DMS 273 (cell line): Measurements from ENCODE around the gene CNTNAP3.
"Not testable (repeated sequence)": the region's sequence is repeated elsewhere in the genome, so short reads cannot be mapped to it uniquely, and the experiment has no call there.

Source experiments
- DNase-seq: peaks from one replicate; lab custom pipeline; 2025; ENCODE audit not compliant: unreplicated experiment; lab: John Stamatoyannopoulos, UW

CNTNAP3 gene

GRCh38 chr9:39287980-39288379 lies at the start of gene CNTNAP3:
Gene CNTNAP3, minus strand, starts transcription at chr9:39288167. Its CDS starts 103 bp downstream, at chr9:39288064.
- not testable (repeated sequence) for DNase-seq

- not testable (repeated sequence) for DNase-seq
These were observed 8.0 kb downstream of the CNTNAP3 start for GRCh38 chr9:39279995-39280394.

GRCh38 chr9:39242513-39242912 lies 45.5 kb downstream of the CNTNAP3 start:
- DNase-seq, result not testable (repeated sequence)

- not testable (repeated sequence) for DNase-seq
These were observed 55.6 kb downstream of the CNTNAP3 start for GRCh38 chr9:39232130-39232991.

GRCh38 chr9:39215976-39216375 lies 72.0 kb downstream of the CNTNAP3 start:
- not testable (repeated sequence) for DNase-seq

GRCh38 chr9:39209773-39210172 lies 78.2 kb downstream of the CNTNAP3 start:
- DNase-seq, result not testable (repeated sequence)

GRCh38 chr9:39206643-39207042 lies 81.3 kb downstream of the CNTNAP3 start:
- DNase-seq, result not testable (repeated sequence)

- not testable (repeated sequence) for DNase-seq
These were observed 82.1 kb downstream of the CNTNAP3 start for GRCh38 chr9:39205842-39206241.

- DNase-seq, result not testable (repeated sequence)
These were observed 87.6 kb downstream of the CNTNAP3 start for GRCh38 chr9:39200412-39200811.

- not testable (repeated sequence) for DNase-seq
These were observed 89.8 kb downstream of the CNTNAP3 start for GRCh38 chr9:39198000-39198709.

- DNase-seq, result not testable (repeated sequence)
These were observed 116.6 kb downstream of the CNTNAP3 start for GRCh38 chr9:39171370-39171769.

GRCh38 chr9:39157714-39158113 lies 130.3 kb downstream of the CNTNAP3 start:
- not testable (repeated sequence) for DNase-seq

GRCh38 chr9:39132826-39133552 lies 155.0 kb downstream of the CNTNAP3 start:
- DNase-seq, result not testable (repeated sequence)

GRCh38 chr9:39121401-39121800 lies 166.6 kb downstream of the CNTNAP3 start:
- DNase-seq, result not testable (repeated sequence)

GRCh38 chr9:39111746-39112145 lies 176.2 kb downstream of the CNTNAP3 start:
- not testable (repeated sequence) for DNase-seq

GRCh38 chr9:39108145-39108544 lies 179.8 kb downstream of the CNTNAP3 start:
- no peak for DNase-seq

GRCh38 chr9:39097208-39097607 lies 190.8 kb downstream of the CNTNAP3 start:
- DNase-seq, result not testable (repeated sequence)

GRCh38 chr9:39085311-39085710 lies 202.7 kb downstream of the CNTNAP3 start:
- not testable (repeated sequence) for DNase-seq

GRCh38 chr9:39082574-39082973 lies 205.4 kb downstream of the CNTNAP3 start:
- DNase-seq, result not testable (repeated sequence)

- not testable (repeated sequence) for DNase-seq
These were observed 207.9 kb downstream of the CNTNAP3 start for GRCh38 chr9:39080081-39080480.

- DNase-seq, result not testable (repeated sequence)
These were observed 209.2 kb downstream of the CNTNAP3 start for GRCh38 chr9:39078621-39079256.
